Upper lobe of right lung (tissue), 1 donor: ENCODE measurements around the gene KCNJ15. TPM values are rescaled to one million over a fixed set of nuclear protein-coding genes. Genes with fewer than 3 reads are reported as not detected.

Experiments used
- ATAC-seq: fragments of 200-7000 bp; cut with Tn5 transposase; one replicate; pipeline ENCODE4 v1.9.1; 2020; ENCODE audit warnings: mild to moderate bottlenecking, moderate library complexity
- DNase-seq: peaks from one replicate; pipeline ENCODE4 v3.0.0-alpha.2; 2020
- H3K27ac ChIP-seq: fragments of 200-600 bp; one replicate; pipeline ENCODE4 v1.8.0; 2022
- H3K27me3 ChIP-seq: fragments of 200-600 bp; one replicate; pipeline ENCODE4 v1.8.0; 2022; ENCODE audit warnings: mild to moderate bottlenecking
- H3K36me3 ChIP-seq: fragments of 200-600 bp; one replicate; pipeline ENCODE4 v1.8.0; 2022
- H3K4me1 ChIP-seq: fragments of 200-600 bp; one replicate; pipeline ENCODE4 v1.8.0; 2022
- H3K4me3 ChIP-seq: fragments of 200-600 bp; one replicate; pipeline ENCODE4 v1.8.0; 2022; ENCODE audit warnings: mild to moderate bottlenecking
- H3K9me3 ChIP-seq: fragments of 200-600 bp; one replicate; pipeline ENCODE4 v1.8.0; 2022
- intact Hi-C: fragments of 100-400 bp; cut with DNase I; formaldehyde crosslinking; loops from one replicate; pipeline ENCODE4 v1.11.0; 2022
- total RNA-seq: library from RNA; stranded (reverse); fragmentation: NEBNext Ultra II Directional; extraction: Animal tissue kit (Norgen Biotek cat#: 25700); gene quantifications from one replicate; pipeline ENCODE4 v1.2.1, GENCODE V29; 2021
- TF ChIP-seq, protein P1 (sequence below): fragments of 200-600 bp; IDR thresholded peaks from one replicate; pipeline ENCODE4 v1.8.0; 2022; ENCODE audit warnings: antibody characterized with exemption
- donor health status: DM: no; HTN: yes; CAD: no; lungs with severe emphysema.

Gene KCNJ15
- total RNA-seq, 1 donor from 2014 or later = 80.1 TPM

DNA sequence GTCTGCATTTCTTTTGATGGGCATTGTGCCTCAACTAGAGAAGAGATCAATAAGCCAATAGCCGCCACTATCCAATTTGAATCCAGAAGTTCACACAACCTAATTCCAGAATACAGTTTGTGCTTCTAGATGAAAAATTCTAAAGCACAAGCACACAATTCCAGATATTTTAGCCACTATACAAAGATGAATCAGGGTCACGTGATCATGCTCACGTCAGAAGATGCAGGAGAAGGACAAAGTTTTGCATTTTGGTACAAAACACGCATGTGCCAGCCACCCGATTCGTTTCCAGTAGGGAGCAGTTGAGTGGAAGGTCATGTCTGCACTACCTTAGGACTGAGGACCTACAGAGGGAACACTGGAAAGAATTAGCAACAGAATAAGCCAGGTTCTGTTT is 3.6 kb downstream of the KCNJ15 start:
- intact Hi-C loops = no loop called here
- no peaks in the 10 kb centered on the region for H3K9me3 ChIP-seq
- peak overlapping the region; percentile 7 for H3K4me3 ChIP-seq
- ATAC-seq (no peak), DNase-seq (no peak)
- no peak overlapping the region for H3K27ac ChIP-seq
- no peaks in the 10 kb centered on the region for H3K27me3 ChIP-seq
- TF ChIP-seq, protein P1, sequence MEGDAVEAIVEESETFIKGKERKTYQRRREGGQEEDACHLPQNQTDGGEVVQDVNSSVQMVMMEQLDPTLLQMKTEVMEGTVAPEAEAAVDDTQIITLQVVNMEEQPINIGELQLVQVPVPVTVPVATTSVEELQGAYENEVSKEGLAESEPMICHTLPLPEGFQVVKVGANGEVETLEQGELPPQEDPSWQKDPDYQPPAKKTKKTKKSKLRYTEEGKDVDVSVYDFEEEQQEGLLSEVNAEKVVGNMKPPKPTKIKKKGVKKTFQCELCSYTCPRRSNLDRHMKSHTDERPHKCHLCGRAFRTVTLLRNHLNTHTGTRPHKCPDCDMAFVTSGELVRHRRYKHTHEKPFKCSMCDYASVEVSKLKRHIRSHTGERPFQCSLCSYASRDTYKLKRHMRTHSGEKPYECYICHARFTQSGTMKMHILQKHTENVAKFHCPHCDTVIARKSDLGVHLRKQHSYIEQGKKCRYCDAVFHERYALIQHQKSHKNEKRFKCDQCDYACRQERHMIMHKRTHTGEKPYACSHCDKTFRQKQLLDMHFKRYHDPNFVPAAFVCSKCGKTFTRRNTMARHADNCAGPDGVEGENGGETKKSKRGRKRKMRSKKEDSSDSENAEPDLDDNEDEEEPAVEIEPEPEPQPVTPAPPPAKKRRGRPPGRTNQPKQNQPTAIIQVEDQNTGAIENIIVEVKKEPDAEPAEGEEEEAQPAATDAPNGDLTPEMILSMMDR = no peak
- H3K36me3 ChIP-seq = no peaks in the 10 kb centered on the region
- H3K4me1 ChIP-seq = peaks cover 12% of the 10 kb centered on the region

DNA sequence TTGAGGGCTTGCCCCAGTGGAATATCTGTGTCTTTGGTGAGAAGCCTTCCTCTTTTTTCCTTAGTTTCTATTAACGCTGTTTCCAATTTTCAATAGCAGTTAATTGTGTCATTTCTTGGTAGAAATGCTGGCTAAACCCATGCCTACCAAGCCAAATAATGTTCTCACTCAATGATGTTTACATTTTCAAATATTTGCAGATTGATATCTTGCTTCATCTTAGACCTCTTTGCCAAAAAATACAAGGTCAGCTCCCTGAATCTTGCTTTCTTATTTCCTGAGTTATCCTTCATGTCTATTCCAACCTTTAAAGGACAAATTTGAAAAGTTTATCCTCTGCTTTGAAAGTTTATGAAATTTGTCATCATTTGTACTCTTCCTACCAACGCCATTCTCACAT is 5.1 kb downstream of the KCNJ15 start:
- intact Hi-C loops = no loop called here
- ATAC-seq = no peak
- no peak for DNase-seq
- H3K36me3 ChIP-seq = no peaks in the 10 kb centered on the region
- no peaks in the 10 kb centered on the region for H3K27me3 ChIP-seq
- H3K27ac ChIP-seq = no peak overlapping the region
- H3K4me1 ChIP-seq = peaks cover 17% of the 10 kb centered on the region
- H3K4me3 ChIP-seq = no peak overlapping the region
- TF ChIP-seq, protein P1 = no peak
- no peaks in the 10 kb centered on the region for H3K9me3 ChIP-seq

DNA sequence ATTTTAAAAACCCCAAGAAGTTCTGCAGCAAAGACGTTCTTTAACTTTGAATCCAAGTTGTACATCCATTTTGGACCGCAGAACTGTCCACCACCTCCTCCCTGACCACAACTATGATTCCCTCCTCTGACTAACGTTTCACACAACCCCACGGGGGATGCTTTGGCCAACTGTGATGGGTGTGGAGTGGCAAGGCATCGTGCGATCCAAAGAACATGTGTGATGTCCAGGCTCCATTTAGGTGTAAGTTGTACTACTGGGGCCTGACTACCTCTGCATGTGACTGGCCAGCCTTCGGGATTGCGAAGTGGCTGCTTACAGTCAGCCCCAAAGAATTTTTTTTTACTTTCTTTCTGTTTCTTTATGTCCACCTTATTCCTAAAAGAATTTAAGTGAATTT is 6.7 kb downstream of the KCNJ15 start:
- Histone ChIP-seq H3K4me3 (no peak overlapping the region), H3K27ac (no peak overlapping the region), H3K9me3 (no peaks in the 10 kb centered on the region), H3K4me1 (peaks cover 31% of the 10 kb centered on the region), H3K27me3 (no peaks in the 10 kb centered on the region), H3K36me3 (no peaks in the 10 kb centered on the region)
- TF ChIP-seq, protein P1 = no peak
- ATAC-seq (no peak), DNase-seq (no peak)
- intact Hi-C loops = no loop called here

DNA sequence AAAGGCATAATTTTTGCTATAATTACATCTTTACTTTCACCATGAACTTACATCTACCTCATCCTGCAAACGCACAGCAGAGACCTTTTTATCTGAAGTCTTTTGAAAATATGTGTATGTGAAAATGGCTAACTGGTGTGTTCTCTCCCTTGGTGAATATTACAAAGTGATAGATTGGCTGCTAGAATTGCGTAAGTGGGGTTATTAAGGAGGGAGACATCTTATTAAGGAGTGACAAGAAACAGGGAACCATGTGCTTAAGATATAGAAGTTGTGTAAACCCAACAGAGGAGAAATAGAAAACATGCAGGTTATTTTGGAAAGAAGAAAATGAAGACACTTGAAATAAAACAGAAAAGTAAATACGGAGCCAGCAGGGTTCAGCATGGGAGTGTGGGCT is 7.8 kb downstream of the KCNJ15 start:
- Histone ChIP-seq H3K27ac (no peak overlapping the region), H3K4me3 (no peak overlapping the region), H3K9me3 (no peaks in the 10 kb centered on the region), H3K4me1 (peaks cover 42% of the 10 kb centered on the region), H3K36me3 (no peaks in the 10 kb centered on the region), H3K27me3 (no peaks in the 10 kb centered on the region)
- TF ChIP-seq, protein P1 = no peak
- ATAC-seq (no peak), DNase-seq (no peak)
- intact Hi-C loops = no loop called here

DNA sequence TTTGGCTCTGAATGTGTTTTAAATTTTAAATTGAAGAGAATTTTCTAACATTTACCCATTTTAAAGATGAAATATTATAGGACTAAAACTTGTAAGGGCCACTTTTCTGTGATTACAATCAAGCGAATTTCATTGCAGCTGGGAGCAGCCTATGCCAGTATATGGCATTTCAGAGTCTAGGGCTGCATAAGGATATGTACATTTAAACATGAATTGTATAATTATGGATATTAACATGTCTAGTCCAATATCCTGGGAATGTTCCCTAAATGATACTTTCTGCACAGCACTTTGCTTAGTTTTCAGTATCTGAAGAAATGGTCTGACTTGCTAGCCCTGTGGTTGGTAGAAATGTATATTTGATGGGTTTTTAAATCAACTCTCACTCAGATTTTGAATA is 8.4 kb downstream of the KCNJ15 start:
- no peaks in the 10 kb centered on the region for H3K27me3 ChIP-seq
- TF ChIP-seq, protein P1 = no peak
- no peak for DNase-seq
- H3K4me3 ChIP-seq = no peak overlapping the region
- H3K36me3 ChIP-seq = no peaks in the 10 kb centered on the region
- H3K4me1 ChIP-seq = peaks cover 48% of the 10 kb centered on the region
- no peak for ATAC-seq
- H3K27ac ChIP-seq = no peak overlapping the region
- intact Hi-C loops = no loop called here
- H3K9me3 ChIP-seq = no peaks in the 10 kb centered on the region

DNA sequence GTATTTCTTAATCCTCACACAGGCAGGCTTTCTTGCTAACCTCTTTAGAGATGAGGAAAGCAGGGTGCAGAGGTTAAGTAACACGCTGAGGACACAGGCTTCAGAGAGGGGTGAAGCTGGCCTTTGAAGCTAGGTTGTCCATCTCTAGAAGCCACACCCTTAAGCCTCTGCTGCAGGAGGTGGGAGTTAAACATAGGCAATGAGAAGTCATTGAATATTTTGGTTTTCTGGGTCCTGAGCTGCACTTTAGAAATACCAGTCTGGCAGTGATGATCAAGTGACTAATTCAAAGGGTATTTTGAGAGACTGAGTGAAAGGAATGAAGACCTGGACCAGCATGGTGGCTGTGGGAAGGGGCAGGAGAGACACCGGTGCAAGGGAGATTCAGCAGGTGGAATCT is 9.9 kb downstream of the KCNJ15 start:
- TF ChIP-seq, protein P1 = no peak
- no peak overlapping the region for H3K27ac ChIP-seq
- no peaks in the 10 kb centered on the region for H3K27me3 ChIP-seq
- H3K36me3 ChIP-seq = no peaks in the 10 kb centered on the region
- peaks cover 43% of the 10 kb centered on the region for H3K4me1 ChIP-seq
- H3K9me3 ChIP-seq = no peaks in the 10 kb centered on the region
- no peak for DNase-seq
- intact Hi-C loops = no loop called here
- peak; percentile 59 for ATAC-seq
- H3K4me3 ChIP-seq = no peak overlapping the region
